NCI-H748 (cell line): Measurements from ENCODE around the gene PRR23E.

Source experiments
- DNase-seq: peaks from one replicate; lab custom pipeline; 2025; ENCODE audit not compliant: unreplicated experiment; lab: John Stamatoyannopoulos, UW

The PRR23E gene

GRCh38 chr3:127164615-127165014 is 28.3 kb upstream of the PRR23E start:
- no peak for DNase-seq

- no peak for DNase-seq
These were observed 27.9 kb upstream of the PRR23E start for GRCh38 chr3:127165036-127165435.

GRCh38 chr3:127165694-127166485 is 27.0 kb upstream of the PRR23E start:
- no peak for DNase-seq

GRCh38 chr3:127166501-127167065 is 26.3 kb upstream of the PRR23E start:
- DNase-seq: no peak

GRCh38 chr3:127167315-127168043 is 25.5 kb upstream of the PRR23E start:
- no peak for DNase-seq

GRCh38 chr3:127168271-127168670 is 24.7 kb upstream of the PRR23E start:
- DNase-seq: no peak

- peak; percentile 52 for DNase-seq
These were observed 22.1 kb upstream of the PRR23E start for GRCh38 chr3:127170814-127171213.

- no peak for DNase-seq
These were observed 21.6 kb upstream of the PRR23E start for GRCh38 chr3:127171320-127171719.

GRCh38 chr3:127171721-127172120 is 21.2 kb upstream of the PRR23E start:
- no peak for DNase-seq

GRCh38 chr3:127172211-127172610 is 20.7 kb upstream of the PRR23E start:
- DNase-seq: no peak

GRCh38 chr3:127172781-127173515 is 20.0 kb upstream of the PRR23E start:
- DNase-seq: peak; percentile 56

GRCh38 chr3:127173516-127174166 is 19.3 kb upstream of the PRR23E start:
- no peak for DNase-seq

GRCh38 chr3:127174284-127174683 is 18.6 kb upstream of the PRR23E start:
- no peak for DNase-seq

- DNase-seq: no peak
These were observed 18.2 kb upstream of the PRR23E start for GRCh38 chr3:127174715-127175140.

- no peak for DNase-seq
These were observed 17.7 kb upstream of the PRR23E start for GRCh38 chr3:127175272-127175671.

GRCh38 chr3:127177226-127177625 is 15.7 kb upstream of the PRR23E start:
- DNase-seq: no peak

- DNase-seq: no peak
These were observed 12.1 kb upstream of the PRR23E start for GRCh38 chr3:127180859-127181258.

GRCh38 chr3:127182431-127182830 is 10.5 kb upstream of the PRR23E start:
- DNase-seq: no peak

GRCh38 chr3:127182848-127183714 is 9.8 kb upstream of the PRR23E start:
- no peak for DNase-seq
